Measurements from ENCODE around the gene EFNA4. TPM values are rescaled to one million over a fixed set of nuclear protein-coding genes. Genes with fewer than 3 reads are reported as not detected.

The EFNA4 gene
- total and polyA plus RNA-seq, 2 of the 4 experiments (the other 2 are of a cell fraction), result 3.8 to 11.8 TPM

DNA sequence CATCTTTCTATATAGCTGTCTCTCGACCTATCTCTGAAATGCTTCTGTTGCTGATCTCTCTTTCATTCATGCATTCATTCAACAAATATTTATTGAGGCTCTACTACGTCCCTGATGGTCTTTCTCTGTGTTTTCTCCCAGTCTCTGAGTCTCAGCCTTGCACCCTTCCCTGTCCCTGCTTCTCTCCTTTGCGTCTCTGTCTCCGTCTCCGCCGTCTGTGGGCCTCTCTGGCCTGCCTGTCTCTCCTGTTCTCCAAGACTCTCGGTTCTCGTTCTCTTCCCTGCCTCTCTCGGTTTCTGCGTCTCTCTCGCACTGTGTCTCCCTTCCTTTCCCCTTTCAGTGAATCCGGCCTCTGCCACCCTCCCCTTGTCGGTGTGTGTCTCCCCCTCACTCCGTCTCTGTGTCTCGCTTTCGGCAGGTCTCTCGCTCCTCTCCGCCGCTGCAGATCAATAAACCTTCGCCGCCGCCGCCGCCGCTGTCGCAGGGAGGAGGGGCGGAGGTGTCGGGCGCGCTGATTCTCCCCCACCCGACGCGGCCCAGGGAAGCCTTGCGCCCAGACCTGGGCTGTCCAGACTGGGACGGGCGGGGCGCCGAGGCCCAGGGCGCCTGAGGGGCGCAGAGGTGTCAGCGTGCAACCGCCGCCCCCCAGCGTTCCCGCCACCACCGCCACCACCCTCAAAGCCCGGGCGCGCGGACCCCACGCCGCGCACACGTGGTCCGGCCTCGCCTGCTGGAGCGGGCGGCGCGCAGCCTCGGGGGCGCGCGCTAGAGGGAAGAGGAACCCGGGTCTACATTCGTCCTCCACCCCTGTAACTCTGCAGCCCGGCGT is 18.1 kb downstream of the EFNA4 start:
- Histone ChIP-seq H3K9me3 (ENCODE audit: control insufficient read depth, insufficient read depth, low read length) (no peaks in the 10 kb centered on the region), H3K27ac (ENCODE audit: insufficient read depth, low read length) (no peak overlapping the region), H2AK5ac (ENCODE audit: low read depth, low read length) (no peak overlapping the region), H3K9me1 (ENCODE audit: insufficient read depth, low read length) (peaks cover 8% of the 10 kb centered on the region), H2BK120ac (ENCODE audit: low read depth, low read length) (no peak overlapping the region), H4K5ac (ENCODE audit: low read depth, low read length) (no peak overlapping the region), H3K27me3 (ENCODE audit: control insufficient read depth, insufficient read depth, low read length) (peaks cover 62% of the 10 kb centered on the region), H3K79me1 (ENCODE audit: low read depth in 1 of 2, low read length in 2 of 2) (no peaks in the 10 kb centered on the region; a peak in 1 of 4 replicates), H4K8ac (ENCODE audit: low read depth in 2 of 2, low read length in 2 of 2) (no peak overlapping the region), H3K4ac (ENCODE audit: low read depth, low read length) (no peak overlapping the region), H3K9ac (ENCODE audit: low read depth, low read length) (no peak overlapping the region), H3K4me3 (ENCODE audit: insufficient read depth, low read depth, low read length) (no peak overlapping the region; the same call in 1 of the 2 replicates), H3K23ac (ENCODE audit: low read depth, low read length) (0 out of 2 replicates have a peak overlapping the region, but pooled peaks have one; percentile 17), H2AFZ (replicated peaks; ENCODE audit: low read length, poor library complexity) (peak overlapping the region; percentile 27), H2AK9ac (replicated peaks; ENCODE audit: low read depth, low read length, poor library complexity) (no peak overlapping the region), H3K56ac (ENCODE audit: extremely low read depth, insufficient read depth, low read length) (no peak overlapping the region), H2BK20ac (ENCODE audit: low read depth, low read length) (no peak overlapping the region), H2BK5ac (ENCODE audit: low read depth, low read length, poor library complexity, severe bottlenecking) (no peak overlapping the region), H3K4me1 (ENCODE audit: control insufficient read depth, insufficient read depth, low read length) (peaks cover 9% of the 10 kb centered on the region; the same call in 1 of the 2 replicates), H3K36me3 (ENCODE audit: control insufficient read depth, insufficient read depth, low read length) (no peaks in the 10 kb centered on the region), H3K14ac (replicated peaks; ENCODE audit: low read depth, low read length) (no peak overlapping the region), H4K91ac (ENCODE audit: insufficient read depth, low read depth, low read length) (no peak overlapping the region), H4K20me1 (ENCODE audit: insufficient read depth, low read length) (peaks cover 11% of the 10 kb centered on the region), H2BK15ac (ENCODE audit: low read depth, low read length) (no peak overlapping the region), H3K18ac (ENCODE audit: low read depth, low read length) (no peak overlapping the region), H3K4me2 (ENCODE audit: low read depth, low read length) (peak overlapping the region; percentile 52; the same call in 1 of the 2 replicates)
- in situ Hi-C loops (cut with MboI; ENCODE audit: low sequenced_read_pairs) (no loop called here), dilution Hi-C loops (cut with HindIII; ENCODE audit: low sequenced_read_pairs, unreplicated experiment) (no loop called here), intact Hi-C loops (cut with micrococcal nuclease) (loop anchor here (10.0 kb wide), 1 partner anchor 607 kb away; no protein-coding TSS in a partner anchor)
- ChIA-PET POLR2A (ENCODE audit: unreplicated experiment) (no interaction called here), CTCF (no interaction called here)
- TF ChIP-seq RFX5 (IDR thresholded peaks at IDR 0.05; ENCODE audit: low read depth, low read length) (no peak), BHLHE40 (IDR thresholded peaks at IDR 0.05; ENCODE audit: low read depth, low read length) (no peak), MXI1 (IDR thresholded peaks at IDR 0.05; ENCODE audit: borderline replicate concordance, low read depth, low read length) (no peak), NFE2L2 (IDR thresholded peaks at IDR 0.05; ENCODE audit: low read depth, low read length) (no peak), FOS (IDR thresholded peaks at IDR 0.05; ENCODE audit: low read depth, low read length) (no peak), RAD21 (IDR thresholded peaks at IDR 0.05; ENCODE audit: low read length) (no peak), SMC3 (IDR thresholded peaks at IDR 0.05; ENCODE audit: low read depth, low read length) (no peak)
- TF ChIP-seq, protein P1, sequence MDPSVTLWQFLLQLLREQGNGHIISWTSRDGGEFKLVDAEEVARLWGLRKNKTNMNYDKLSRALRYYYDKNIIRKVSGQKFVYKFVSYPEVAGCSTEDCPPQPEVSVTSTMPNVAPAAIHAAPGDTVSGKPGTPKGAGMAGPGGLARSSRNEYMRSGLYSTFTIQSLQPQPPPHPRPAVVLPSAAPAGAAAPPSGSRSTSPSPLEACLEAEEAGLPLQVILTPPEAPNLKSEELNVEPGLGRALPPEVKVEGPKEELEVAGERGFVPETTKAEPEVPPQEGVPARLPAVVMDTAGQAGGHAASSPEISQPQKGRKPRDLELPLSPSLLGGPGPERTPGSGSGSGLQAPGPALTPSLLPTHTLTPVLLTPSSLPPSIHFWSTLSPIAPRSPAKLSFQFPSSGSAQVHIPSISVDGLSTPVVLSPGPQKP (IDR thresholded peaks at IDR 0.05; ENCODE audit: borderline replicate concordance, low read depth, low read length), result no peak
- ATAC-seq (ENCODE audit: low read depth) (no peak), DNase-seq (no peak)
- BruUV-seq (replicated peaks), result no TSS peak
- WGBS, 2 experiments (ENCODE audit: extremely low coverage in 2 of 2, insufficient read length in 1 of 2), result 9% methylated on average over 14 of the region's 68 CpGs; no CpG with 5 or more reads in 1 of the 2 experiments
